ENCODE data around the gene SHB.

Gene SHB

GRCh38 chr9:37927601-37928551 lies 141.2 kb downstream of the SHB start:
- Histone ChIP-seq H2AFZ (ENCODE audit: low read depth, low read length) (no peak overlapping the region), H2AK5ac (ENCODE audit: low read length, severe bottlenecking) (peak overlapping the region; percentile 17), H3K23ac (ENCODE audit: low read length in 2 of 2) (peak overlapping the region in 1 of 2 experiments; percentile 3), H4K91ac (ENCODE audit: low read length) (peak overlapping the region; percentile 71), H3K4ac (ENCODE audit: low read depth in 1 of 2, low read length in 2 of 2) (peak overlapping the region in 1 of 2 experiments; percentile 42), H3K36me3 (ENCODE audit: control insufficient read depth in 1 of 2, insufficient read depth in 2 of 2, low read depth in 1 of 2, low read length in 2 of 2) (peaks cover 18 to 59% of the 10 kb centered on the region in 2 experiments), H2BK15ac (ENCODE audit: low read depth, poor library complexity, severe bottlenecking) (no peak overlapping the region), H3K9ac (ENCODE audit: low read length) (no peak overlapping the region), H2BK5ac (ENCODE audit: low read depth, low read length, poor library complexity, severe bottlenecking) (no peak overlapping the region), H4K8ac (ENCODE audit: low read length) (peak overlapping the region; percentile 58), H3K27ac (ENCODE audit: low read length, poor library complexity, severe bottlenecking) (no peak overlapping the region), H2BK120ac (ENCODE audit: low read depth, low read length) (peak overlapping the region; percentile 27), H2BK12ac (ENCODE audit: low read length in 2 of 2) (peak overlapping the region; percentile 24 to 49), H3K18ac (ENCODE audit: low read depth in 1 of 2, low read length in 2 of 2) (peak overlapping the region in 1 of 2 experiments; percentile 69), H3K14ac (ENCODE audit: low read length in 2 of 2) (peak overlapping the region in 1 of 2 experiments; percentile 19), H3K9me3 (ENCODE audit: control insufficient read depth, low read length) (no peaks in the 10 kb centered on the region), H3K4me1 (ENCODE audit: control insufficient read depth, insufficient read depth, low read depth, low read length) (peaks cover 45% of the 10 kb centered on the region), H3K79me1 (replicated peaks; ENCODE audit: low read length, poor library complexity, severe bottlenecking) (peaks cover 26% of the 10 kb centered on the region), H3K4me3 (ENCODE audit: insufficient read depth in 1 of 2, low read depth in 1 of 2, low read length in 2 of 2) (no peak overlapping the region), H3K4me2 (ENCODE audit: low read length, poor library complexity, severe bottlenecking) (no peak overlapping the region), H3K27me3 (ENCODE audit: control insufficient read depth in 1 of 2, insufficient read depth in 1 of 2, low read length in 2 of 2) (no peaks in the 10 kb centered on the region)
- DNase-seq = no peak
- WGBS = 94% methylated on average over 11 of the region's 13 CpGs

DNA sequence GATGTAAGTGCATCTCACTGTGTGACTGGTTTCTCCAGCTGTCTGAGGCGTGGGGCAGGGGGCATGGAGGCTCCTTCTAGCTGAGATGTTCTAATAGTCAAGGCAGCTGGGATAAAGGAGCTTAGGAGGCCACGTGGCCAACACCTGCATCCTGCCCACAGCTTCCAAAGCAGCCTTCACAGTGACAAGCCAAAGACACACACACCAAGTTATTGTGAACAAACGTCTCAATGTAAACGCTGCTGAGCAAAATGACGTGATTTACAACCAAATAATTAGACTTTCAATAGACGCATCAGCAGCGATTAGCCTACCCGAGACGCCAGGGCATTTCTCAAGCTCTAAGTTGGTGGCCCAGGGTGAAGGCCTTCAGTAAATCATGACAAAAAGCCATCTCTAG lies 141.9 kb downstream of the SHB start:
- no peak for DNase-seq
- Histone ChIP-seq H2AK5ac (ENCODE audit: low read length, severe bottlenecking) (no peak overlapping the region), H3K4me3 (ENCODE audit: insufficient read depth in 1 of 2, low read depth in 1 of 2, low read length in 2 of 2) (no peak overlapping the region), H3K79me1 (replicated peaks; ENCODE audit: low read length, poor library complexity, severe bottlenecking) (peaks cover 31% of the 10 kb centered on the region), H3K23ac (ENCODE audit: low read length in 2 of 2) (no peak overlapping the region), H3K4ac (ENCODE audit: low read depth in 1 of 2, low read length in 2 of 2) (peak overlapping the region; percentile 10 to 61), H3K9ac (ENCODE audit: low read length) (no peak overlapping the region), H3K14ac (ENCODE audit: low read length in 2 of 2) (peak overlapping the region in 1 of 2 experiments; percentile 72), H3K4me1 (ENCODE audit: control insufficient read depth, insufficient read depth, low read depth, low read length) (peaks cover 52% of the 10 kb centered on the region), H2BK5ac (ENCODE audit: low read depth, low read length, poor library complexity, severe bottlenecking) (no peak overlapping the region), H3K27me3 (ENCODE audit: control insufficient read depth in 1 of 2, insufficient read depth in 1 of 2, low read length in 2 of 2) (no peaks in the 10 kb centered on the region), H2BK120ac (ENCODE audit: low read depth, low read length) (no peak overlapping the region), H3K9me3 (ENCODE audit: control insufficient read depth, low read length) (no peaks in the 10 kb centered on the region), H3K18ac (ENCODE audit: low read depth in 1 of 2, low read length in 2 of 2) (peak overlapping the region in 1 of 2 experiments; percentile 62), H2AFZ (ENCODE audit: low read depth, low read length) (no peak overlapping the region), H3K4me2 (ENCODE audit: low read length, poor library complexity, severe bottlenecking) (no peak overlapping the region), H3K27ac (ENCODE audit: low read length, poor library complexity, severe bottlenecking) (no peak overlapping the region), H4K91ac (ENCODE audit: low read length) (no peak overlapping the region), H2BK15ac (ENCODE audit: low read depth, poor library complexity, severe bottlenecking) (no peak overlapping the region), H3K36me3 (ENCODE audit: control insufficient read depth in 1 of 2, insufficient read depth in 2 of 2, low read depth in 1 of 2, low read length in 2 of 2) (peaks cover 18 to 66% of the 10 kb centered on the region in 2 experiments), H2BK12ac (ENCODE audit: low read length in 2 of 2) (peak overlapping the region in 1 of 2 experiments; percentile 79), H4K8ac (ENCODE audit: low read length) (no peak overlapping the region)
- 61% methylated on average over 9 of the region's 9 CpGs for WGBS

GRCh38 chr9:37926737-37927118 lies 142.3 kb downstream of the SHB start:
- peak overlapping the region; percentile 62 to 75 for H3K18ac ChIP-seq (ENCODE audit: low read depth in 1 of 2, low read length in 2 of 2)
- H2BK5ac ChIP-seq (ENCODE audit: low read depth, low read length, poor library complexity, severe bottlenecking) = no peak overlapping the region
- DNase-seq = peak; percentile 48

More at GRCh38 chr9:37926737-37927118, 142.3 kb downstream of the SHB start:
- WGBS = 83% methylated on average over 1 of the region's 1 CpG
- no peak overlapping the region for H3K4me2 ChIP-seq (ENCODE audit: low read length, poor library complexity, severe bottlenecking)
- no peak overlapping the region for H3K4me3 ChIP-seq (ENCODE audit: insufficient read depth in 1 of 2, low read depth in 1 of 2, low read length in 2 of 2)
- no peak overlapping the region for H4K91ac ChIP-seq (ENCODE audit: low read length)
- H3K4me1 ChIP-seq (ENCODE audit: control insufficient read depth, insufficient read depth, low read depth, low read length) = peaks cover 56% of the 10 kb centered on the region
- H2BK120ac ChIP-seq (ENCODE audit: low read depth, low read length) = no peak overlapping the region
- H3K9me3 ChIP-seq (ENCODE audit: control insufficient read depth, low read length) = no peaks in the 10 kb centered on the region
- H3K27ac ChIP-seq (ENCODE audit: low read length, poor library complexity, severe bottlenecking) = no peak overlapping the region
- H3K14ac ChIP-seq (ENCODE audit: low read length in 2 of 2) = peak overlapping the region in 1 of 2 experiments; percentile 72
- H3K9ac ChIP-seq (ENCODE audit: low read length) = no peak overlapping the region
- H3K36me3 ChIP-seq (ENCODE audit: control insufficient read depth in 1 of 2, insufficient read depth in 2 of 2, low read depth in 1 of 2, low read length in 2 of 2) = peaks cover 19 to 70% of the 10 kb centered on the region in 2 experiments
- peaks cover 35% of the 10 kb centered on the region for H3K79me1 ChIP-seq (replicated peaks; ENCODE audit: low read length, poor library complexity, severe bottlenecking)
- H2BK12ac ChIP-seq (ENCODE audit: low read length in 2 of 2) = peak overlapping the region; percentile 12 to 79
- no peaks in the 10 kb centered on the region for H3K27me3 ChIP-seq (ENCODE audit: control insufficient read depth in 1 of 2, insufficient read depth in 1 of 2, low read length in 2 of 2)
- no peak overlapping the region for H2BK15ac ChIP-seq (ENCODE audit: low read depth, poor library complexity, severe bottlenecking)
- no peak overlapping the region for H2AK5ac ChIP-seq (ENCODE audit: low read length, severe bottlenecking)
- no peak overlapping the region for H3K23ac ChIP-seq (ENCODE audit: low read length in 2 of 2)
- H3K4ac ChIP-seq (ENCODE audit: low read depth in 1 of 2, low read length in 2 of 2) = peak overlapping the region; percentile 10 to 61
- no peak overlapping the region for H4K8ac ChIP-seq (ENCODE audit: low read length)
- H2AFZ ChIP-seq (ENCODE audit: low read depth, low read length) = no peak overlapping the region

Data from mesenchymal stem cell (in vitro differentiated cells and primary cell).